Activated gamma-delta T cell (primary cell): ENCODE measurements around the gene GSTM1.
"Not testable (repeated sequence)": the region's sequence is repeated elsewhere in the genome, so short reads cannot be mapped to it uniquely, and the experiment has no call there.

Source experiments
- DNase-seq: peaks from one replicate; lab custom pipeline; 2025; lab: John Stamatoyannopoulos, UW

GSTM1 gene

GRCh38 chr1:109697861-109698260, 10.2 kb downstream of the GSTM1 start:
- not testable (repeated sequence) for DNase-seq

DNA sequence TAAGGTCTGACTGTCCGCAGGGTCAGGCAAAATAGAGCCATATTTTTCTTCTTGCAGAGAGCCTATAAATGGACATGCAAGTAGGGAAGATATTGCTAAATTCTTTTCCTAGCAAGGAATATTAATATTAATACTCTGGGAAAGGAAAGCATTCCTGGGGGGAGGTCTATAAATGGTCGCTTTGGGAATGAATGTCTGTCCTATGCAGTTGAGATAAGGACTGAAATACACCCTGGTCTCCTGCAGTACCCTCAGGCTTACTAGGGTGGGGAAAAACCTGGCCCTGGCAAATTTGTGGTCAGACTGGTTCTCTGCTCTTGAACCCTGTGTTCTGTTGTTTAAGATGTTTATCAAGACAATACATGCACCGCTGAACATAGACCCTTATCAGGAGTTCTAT, 15.3 kb downstream of the GSTM1 start:
- not testable (repeated sequence) for DNase-seq

GRCh38 chr1:109704173-109704572, 16.6 kb downstream of the GSTM1 start:
- no peak for DNase-seq

DNA sequence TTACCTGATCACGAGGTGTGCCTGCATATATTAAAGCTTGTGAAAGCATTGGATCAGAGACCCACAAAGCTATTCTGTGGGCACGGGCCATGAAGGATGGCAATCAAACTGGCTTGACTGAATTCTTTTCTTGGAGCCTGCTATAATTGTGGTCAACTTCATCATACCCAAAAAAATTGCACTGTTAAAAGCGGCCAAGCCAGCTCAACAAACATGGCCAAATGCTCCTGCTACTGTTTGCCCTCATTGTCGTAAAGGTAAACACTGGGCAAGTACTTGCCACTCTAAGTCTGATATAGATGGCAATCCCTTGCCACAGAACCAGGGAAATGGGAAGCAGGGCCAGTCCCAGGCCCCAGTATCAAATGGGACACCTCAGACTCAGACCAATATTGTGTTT, 17.8 kb downstream of the GSTM1 start:
- DNase-seq: no peak

- not testable (repeated sequence) for DNase-seq
These were observed 21.3 kb downstream of the GSTM1 start for GRCh38 chr1:109708949-109709348.

DNA sequence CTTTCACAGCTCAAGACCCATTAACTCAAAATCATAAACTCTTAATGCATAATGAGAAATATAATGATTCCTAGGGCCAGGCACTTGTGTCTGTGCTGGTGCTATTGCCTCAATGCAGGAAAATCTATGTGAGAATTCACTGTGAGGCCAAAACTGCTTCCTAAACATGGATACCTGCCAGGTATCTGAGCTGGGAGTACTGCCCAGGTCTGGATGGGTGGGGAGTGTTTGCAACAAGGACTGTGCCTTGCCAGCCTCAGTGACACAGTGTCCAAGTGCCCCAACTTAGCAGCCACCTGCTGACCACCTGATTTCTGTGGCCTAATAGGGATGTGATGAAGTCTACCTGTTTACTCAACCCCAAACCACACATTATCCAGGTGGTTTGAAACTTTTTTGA, 22.2 kb downstream of the GSTM1 start:
- DNase-seq: not testable (repeated sequence)

- DNase-seq: not testable (repeated sequence)
These were observed 24.1 kb downstream of the GSTM1 start, which contains the start of gene GSTM5 for GRCh38 chr1:109711593-109712320. Gene GSTM5 (plus strand): TSS chr1:109712251. CDS start chr1:109712313, 62 bp downstream.

DNA sequence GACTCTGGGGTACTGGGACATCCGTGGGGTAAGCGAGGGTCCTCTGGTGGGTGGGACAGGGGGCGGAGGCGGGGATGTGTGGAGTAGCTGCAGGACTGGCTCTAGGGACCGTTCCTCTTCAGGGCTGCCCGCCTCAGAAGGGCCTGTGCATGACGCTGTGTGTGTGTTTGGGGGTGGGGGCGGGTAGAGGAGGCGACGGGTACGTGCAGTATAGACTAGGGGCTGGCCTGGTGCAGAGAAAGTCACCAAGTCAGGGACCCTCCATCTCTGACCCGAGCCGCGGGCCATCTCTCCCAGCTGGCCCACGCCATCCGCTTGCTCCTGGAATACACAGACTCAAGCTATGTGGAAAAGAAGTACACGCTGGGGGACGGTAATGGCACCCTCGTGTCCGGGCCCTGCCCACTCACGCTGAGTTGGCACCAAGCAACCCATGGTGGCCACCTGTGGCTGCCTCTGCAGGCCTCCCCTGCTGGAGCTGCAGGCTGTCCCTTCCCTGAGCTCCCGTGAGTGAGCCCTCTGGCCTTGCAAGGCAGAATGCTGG, 24.8 kb downstream of the GSTM1 start:
- DNase-seq: no peak

DNA sequence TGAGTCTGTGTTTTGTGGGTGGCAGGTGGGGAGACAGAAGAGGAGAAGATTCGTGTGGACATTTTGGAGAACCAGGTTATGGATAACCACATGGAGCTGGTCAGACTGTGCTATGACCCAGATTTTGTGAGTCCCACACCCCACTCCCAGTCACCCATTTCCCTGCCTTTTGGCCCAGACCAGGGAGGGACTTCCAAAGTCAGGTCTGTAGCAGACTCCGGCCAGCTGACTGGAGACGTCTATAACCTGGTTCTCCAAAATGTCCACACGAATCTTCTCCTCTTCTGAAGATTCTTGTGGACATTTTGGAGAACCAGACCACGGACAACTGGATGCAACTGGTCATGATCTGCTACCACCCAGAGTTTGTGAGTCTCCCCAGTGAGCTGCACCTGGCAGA, 26.0 kb downstream of the GSTM1 start:
- DNase-seq: no peak

GRCh38 chr1:109714661-109715372, 27.2 kb downstream of the GSTM1 start:
- no peak for DNase-seq

- DNase-seq: no peak
These were observed 28.5 kb downstream of the GSTM1 start for GRCh38 chr1:109716121-109716520.

DNA sequence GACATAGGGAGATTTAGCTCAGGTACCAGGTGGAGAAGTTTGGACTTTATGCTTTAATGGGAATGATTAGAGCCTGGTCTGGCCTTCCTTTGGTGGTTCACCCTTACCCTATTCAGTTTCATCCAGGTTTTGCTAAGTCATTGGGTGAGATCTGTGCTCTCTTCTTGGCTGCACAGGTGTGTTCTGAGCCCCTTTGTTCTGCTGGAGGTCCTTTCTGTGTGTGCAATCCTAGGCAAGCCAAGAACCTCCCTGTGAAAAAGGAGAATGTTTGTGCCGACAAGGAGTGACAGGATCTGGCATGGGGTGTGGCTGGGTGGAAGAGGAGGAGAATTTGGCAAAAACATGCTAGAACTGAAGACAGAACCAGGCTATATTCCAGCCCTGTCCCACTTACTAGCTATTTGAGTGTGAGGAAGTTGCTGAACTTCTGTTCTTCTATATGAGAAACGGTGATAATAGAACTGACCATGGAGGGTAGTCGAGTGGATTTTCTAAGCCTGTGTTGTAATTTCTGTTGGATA, 29.0 kb downstream of the GSTM1 start:
- no peak for DNase-seq

DNA sequence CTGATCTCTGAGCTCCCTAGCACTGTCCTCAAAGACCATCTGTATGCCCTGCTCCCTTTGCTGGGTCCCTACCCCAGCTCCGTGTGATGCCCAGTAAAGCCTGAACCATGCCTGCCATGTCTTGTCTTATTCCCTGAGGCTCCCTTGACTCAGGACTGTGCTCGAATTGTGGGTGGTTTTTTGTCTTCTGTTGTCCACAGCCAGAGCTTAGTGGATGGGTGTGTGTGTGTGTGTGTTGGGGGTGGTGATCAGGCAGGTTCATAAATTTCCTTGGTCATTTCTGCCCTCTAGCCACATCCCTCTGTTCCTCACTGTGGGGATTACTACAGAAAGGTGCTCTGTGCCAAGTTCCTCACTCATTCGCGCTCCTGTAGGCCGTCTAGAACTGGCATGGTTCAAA, 30.1 kb downstream of the GSTM1 start:
- no peak for DNase-seq

DNA sequence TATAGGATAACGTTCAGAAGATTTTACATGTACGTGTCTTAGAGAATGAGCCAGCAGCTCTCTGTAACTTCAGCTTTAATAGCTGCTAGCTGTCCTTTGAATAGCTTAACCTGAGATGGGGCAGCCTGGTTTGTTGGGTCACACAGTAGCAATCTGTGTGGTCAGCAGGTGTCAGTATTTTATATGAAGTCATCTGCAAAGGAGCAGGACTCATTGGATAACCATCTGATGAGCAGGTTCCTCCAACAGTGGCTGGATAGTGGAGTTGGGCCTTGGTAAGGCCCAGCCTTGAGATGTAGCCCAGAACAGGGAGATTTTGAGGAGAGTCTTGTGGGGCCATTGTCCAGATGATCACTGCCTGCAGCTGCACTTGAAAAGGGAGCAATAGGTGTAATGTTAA, 30.9 kb downstream of the GSTM1 start:
- DNase-seq: no peak

GRCh38 chr1:109719337-109719837, 31.8 kb downstream of the GSTM1 start:
- no peak for DNase-seq

- DNase-seq: no peak
These were observed 33.4 kb downstream of the GSTM1 start for GRCh38 chr1:109721042-109721441.

GRCh38 chr1:109721971-109722370, 34.4 kb downstream of the GSTM1 start:
- DNase-seq: no peak

- no peak for DNase-seq
These were observed 35.5 kb downstream of the GSTM1 start for GRCh38 chr1:109722908-109723691.

DNA sequence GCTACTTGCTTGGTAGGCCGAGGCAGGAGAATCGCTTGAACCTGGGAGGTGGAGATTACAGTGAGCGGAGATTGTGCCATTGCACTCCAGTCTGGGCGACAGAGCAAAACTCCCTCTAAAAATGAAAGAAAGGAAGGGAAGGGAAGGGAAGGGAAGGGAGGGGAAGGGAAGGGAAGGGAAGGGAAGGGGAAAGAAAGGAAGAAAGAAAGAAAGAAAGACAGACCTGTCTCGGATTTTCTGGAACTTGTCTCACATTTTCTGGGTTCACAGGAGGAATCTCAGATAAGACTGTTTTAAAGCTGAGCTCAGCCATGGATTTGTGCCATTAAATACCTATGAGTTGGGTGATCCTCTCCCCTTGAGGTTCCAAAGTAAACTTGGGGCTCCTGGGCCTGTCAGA, 37.3 kb downstream of the GSTM1 start:
- DNase-seq: no peak

DNA sequence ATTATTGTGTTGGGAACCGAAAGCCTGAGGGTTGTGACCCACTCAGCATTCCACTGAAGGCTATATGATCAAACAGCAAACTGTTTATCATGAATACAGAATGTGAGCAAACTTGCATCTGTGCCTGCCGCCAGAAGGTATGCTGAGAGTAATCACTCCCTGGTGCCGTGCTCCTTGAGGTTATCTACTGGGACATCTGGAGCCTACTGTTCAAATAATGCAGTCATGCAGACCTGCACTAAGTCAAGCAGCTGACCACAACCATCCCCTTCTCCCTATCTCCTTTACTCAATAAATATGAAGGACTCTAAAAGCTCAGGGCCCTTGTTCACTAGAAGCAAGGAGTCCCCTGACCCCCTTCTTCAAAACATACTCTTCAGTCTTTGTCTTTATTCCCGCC, 37.9 kb downstream of the GSTM1 start:
- DNase-seq: no peak

GRCh38 chr1:109726007-109726406, 38.4 kb downstream of the GSTM1 start:
- DNase-seq: no peak
